Aortic smooth muscle cell (primary cell): ENCODE measurements around the gene SPDYA. TPM values are rescaled to one million over a fixed set of nuclear protein-coding genes. Genes with fewer than 3 reads are reported as not detected.

Experiments
- total RNA-seq: library from RNA; depleted of rRNA; stranded (reverse); fragments of >200 nt; gene quantifications from 2 replicates; pipeline ENCODE4 v1.2.3, GENCODE V29; 2014

The SPDYA gene
- 0.79 and 1.6 TPM in 2 replicates for total RNA-seq

DNA sequence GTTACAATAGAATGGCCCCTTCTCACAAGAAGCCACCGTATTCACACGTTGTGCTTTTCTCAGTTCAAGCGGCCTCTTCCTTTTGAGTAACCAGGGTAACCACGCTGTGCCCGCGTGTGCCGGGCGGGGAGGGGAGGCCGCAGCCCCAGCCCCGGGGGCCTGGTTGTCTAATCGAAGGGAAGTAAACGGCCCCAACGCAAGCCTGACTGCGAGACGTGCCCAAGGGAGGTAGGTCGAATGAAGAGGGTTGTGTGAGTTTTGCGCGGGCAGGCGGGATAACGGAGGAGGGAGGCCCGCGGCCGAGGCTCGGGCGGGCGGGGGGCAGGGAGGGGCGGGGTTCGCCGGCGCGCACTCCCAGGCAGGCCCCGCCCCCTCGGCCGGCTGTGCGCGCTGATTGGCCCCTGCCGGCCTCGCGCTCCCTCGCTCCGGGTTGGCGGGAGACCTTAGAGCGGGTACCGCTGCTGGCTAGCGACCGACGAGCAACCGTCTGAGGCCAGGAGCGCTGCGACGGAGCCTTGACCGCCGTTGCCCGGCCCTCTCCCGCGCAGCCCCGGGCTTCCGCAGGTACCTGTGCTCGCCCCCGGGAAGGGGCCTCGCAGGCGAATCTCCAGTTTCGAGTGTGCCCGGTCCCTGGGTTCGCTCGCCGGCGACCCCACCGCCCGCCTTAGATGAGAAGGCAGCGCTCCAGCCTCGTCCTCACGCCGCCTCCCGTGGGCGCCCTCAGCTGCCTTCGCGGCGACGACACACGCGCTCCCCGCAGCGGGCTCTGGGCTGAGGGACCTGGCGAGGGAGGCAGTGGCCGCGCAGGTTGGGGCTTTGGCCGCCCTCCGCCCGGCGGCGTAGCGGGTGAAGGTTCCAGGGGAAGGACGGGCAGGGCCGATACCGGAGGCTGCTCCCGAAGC lies at the start of gene SPDYA:
SPDYA (plus strand) TSS at position 451 of the 902 bp plus-strand sequence. CDS start 5,181 bp downstream, outside the sequence.

DNA sequence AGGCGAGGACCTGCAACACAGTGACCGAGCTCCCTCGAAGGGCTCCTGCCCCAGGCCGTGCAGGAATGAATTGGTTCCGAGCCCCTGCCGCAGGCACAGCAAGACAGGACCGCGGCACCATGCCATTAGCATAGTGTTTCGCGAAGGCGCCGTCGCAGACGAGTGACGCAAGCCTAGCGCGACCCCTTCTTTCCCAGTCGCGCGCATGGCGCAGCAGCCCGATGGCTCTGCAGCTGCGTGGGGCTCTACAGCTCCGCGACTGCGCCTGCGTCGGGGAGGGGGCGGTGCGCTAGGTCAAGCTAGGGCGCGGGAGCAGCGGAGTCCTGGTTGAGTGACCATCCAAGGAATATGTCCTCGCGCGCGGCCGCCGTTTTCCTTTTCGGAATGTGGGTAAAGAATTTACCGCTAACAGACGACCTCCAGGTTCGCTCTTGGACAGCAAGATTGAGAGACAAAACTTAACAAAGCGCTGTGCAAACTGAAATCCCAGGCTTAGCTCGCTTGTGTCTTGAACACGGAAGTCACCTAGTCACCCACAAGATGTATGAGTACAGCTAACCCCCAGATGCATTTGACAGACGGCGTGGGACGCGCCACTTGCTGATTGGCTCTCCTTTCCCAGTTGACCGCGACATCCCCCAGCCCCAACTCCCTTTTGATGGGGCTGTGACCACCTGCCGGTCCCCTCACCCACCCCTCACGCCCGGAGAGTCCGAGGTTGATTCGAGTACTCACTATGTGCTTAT lies 59.7 kb downstream of the SPDYA start, which contains the start of gene TRMT61B:
TRMT61B (minus strand) TSS at position 164 of the 746 bp plus-strand sequence; CDS start at position 132, 32 bp downstream.

GRCh38 chr2:28894470-28895188 lies 84.0 kb downstream of the SPDYA start, which contains the start of gene WDR43:
Gene WDR43, plus strand, starts transcription at chr2:28894667. Its CDS starts 32 bp downstream, at chr2:28894699.

Other genes starting within 250 kb of the SPDYA start
- 153 and 167 TPM in 2 replicates for gene PPP1CB, start 59.0 kb upstream of the SPDYA start, total RNA-seq
- 11.1 TPM in 2 replicates for gene TRMT61B, start 59.5 kb downstream of the SPDYA start, total RNA-seq
- 59.9 and 68.6 TPM in 2 replicates for gene WDR43, start 83.8 kb downstream of the SPDYA start, total RNA-seq
- under 0.01 and 0.12 TPM in 2 replicates for gene TOGARAM2, start 170.5 kb downstream of the SPDYA start, total RNA-seq